ENCODE results near the gene DCAF15.

DCAF15 gene

GRCh38 chr19:13957051-13957450 lies 4.7 kb downstream of the DCAF15 start:
- Histone ChIP-seq H3K9ac (ENCODE audit: low read length in 5 of 5) (no peak overlapping the region), H3K27ac (ENCODE audit: low read depth, low read length) (no peak overlapping the region), H3K36me3 (ENCODE audit: control insufficient read depth in 5 of 5, insufficient read depth in 5 of 5, low read length in 5 of 5) (peaks cover 0 to 74% (median 59%) of the 10 kb centered on the region in 5 donors)

DNA sequence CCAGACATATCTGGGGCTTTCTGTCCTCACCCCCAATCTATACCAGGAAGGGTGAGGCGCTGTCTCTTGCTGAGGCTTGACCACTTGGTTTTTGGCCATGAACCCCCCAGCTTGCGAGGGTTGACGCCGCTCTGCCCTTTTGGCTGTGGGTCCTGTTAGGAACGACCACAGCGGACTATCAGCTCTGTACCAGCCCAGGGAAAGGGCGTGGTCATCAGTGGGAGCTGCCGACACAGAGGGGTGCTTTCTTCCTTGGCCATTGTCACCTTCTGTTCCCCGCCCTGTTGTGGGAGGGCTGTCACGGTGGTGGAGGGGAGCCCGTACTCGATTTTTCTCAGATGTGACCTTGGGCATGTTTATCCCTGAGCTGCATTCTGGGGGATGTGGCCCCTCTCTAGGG lies 5.7 kb downstream of the DCAF15 start:
- H3K9ac ChIP-seq (ENCODE audit: low read length in 5 of 5): no peak overlapping the region
- H3K9me3 ChIP-seq (ENCODE audit: control insufficient read depth in 5 of 5, low read length in 5 of 5): no peaks in the 10 kb centered on the region
- H3K27ac ChIP-seq (ENCODE audit: low read depth, low read length): no peak overlapping the region
- peaks cover 0 to 76% (median 59%) of the 10 kb centered on the region in 5 donors for H3K36me3 ChIP-seq (ENCODE audit: control insufficient read depth in 5 of 5, insufficient read depth in 5 of 5, low read length in 5 of 5)
- H3K27me3 ChIP-seq (ENCODE audit: control insufficient read depth in 5 of 5, insufficient read depth in 4 of 5, low read length in 5 of 5): no peaks in the 10 kb centered on the region
- no peak overlapping the region for H3K4me3 ChIP-seq (ENCODE audit: low read depth in 1 of 5, low read length in 5 of 5)
- H3K4me1 ChIP-seq (ENCODE audit: control insufficient read depth in 5 of 5, insufficient read depth in 5 of 5, low read length in 5 of 5): peaks cover 6 to 13% (median 13%) of the 10 kb centered on the region in 5 donors

More at GRCh38 chr19:13957051-13957450, 4.7 kb downstream of the DCAF15 start:
- H3K4me3 ChIP-seq (ENCODE audit: low read depth in 1 of 5, low read length in 5 of 5): no peak overlapping the region
- H3K4me1 ChIP-seq (ENCODE audit: control insufficient read depth in 5 of 5, insufficient read depth in 5 of 5, low read length in 5 of 5): peaks cover 7 to 16% (median 13%) of the 10 kb centered on the region in 5 donors
- H3K9me3 ChIP-seq (ENCODE audit: control insufficient read depth in 5 of 5, low read length in 5 of 5): no peaks in the 10 kb centered on the region
- no peaks in the 10 kb centered on the region for H3K27me3 ChIP-seq (ENCODE audit: control insufficient read depth in 5 of 5, insufficient read depth in 4 of 5, low read length in 5 of 5)

DNA sequence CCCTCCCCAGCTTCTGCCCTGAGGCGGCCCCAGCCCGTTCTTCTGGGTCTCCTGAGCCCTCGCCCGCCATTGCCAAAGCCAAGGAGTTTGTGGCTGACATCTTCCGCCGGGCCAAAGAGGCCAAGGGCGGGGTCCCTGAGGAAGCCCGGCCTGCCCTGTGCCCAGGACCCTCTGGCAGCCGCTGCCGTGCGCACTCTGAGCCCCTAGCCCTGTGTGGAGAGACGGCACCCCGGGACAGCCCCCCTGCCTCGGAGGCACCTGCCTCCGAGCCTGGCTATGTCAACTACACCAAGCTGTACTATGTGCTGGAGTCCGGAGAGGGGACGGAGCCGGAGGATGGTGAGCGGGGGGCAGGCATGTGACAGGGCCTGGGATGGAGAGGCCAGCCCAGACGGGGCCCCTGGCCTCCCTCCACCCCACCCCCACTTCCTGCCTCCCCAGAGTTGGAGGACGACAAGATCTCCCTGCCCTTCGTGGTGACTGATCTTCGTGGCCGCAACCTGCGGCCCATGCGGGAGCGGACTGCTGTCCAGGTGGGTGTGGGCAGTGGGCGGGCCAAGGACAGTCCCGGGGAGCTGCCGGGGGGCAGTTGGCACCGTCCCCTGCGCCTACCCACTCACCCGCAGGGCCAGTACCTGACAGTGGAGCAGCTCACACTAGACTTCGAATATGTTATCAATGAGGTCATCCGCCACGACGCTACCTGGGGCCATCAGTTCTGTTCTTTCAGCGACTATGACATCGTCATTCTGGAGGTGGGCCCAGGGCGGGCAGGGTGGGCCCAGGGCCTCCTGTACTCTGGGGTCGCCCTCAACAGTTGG lies 7.0 kb downstream of the DCAF15 start:
- Histone ChIP-seq H3K4me3 (ENCODE audit: low read depth in 1 of 5, low read length in 5 of 5) (no peak overlapping the region), H3K9ac (ENCODE audit: low read length in 5 of 5) (no peak overlapping the region), H3K9me3 (ENCODE audit: control insufficient read depth in 5 of 5, low read length in 5 of 5) (no peaks in the 10 kb centered on the region), H3K27me3 (ENCODE audit: control insufficient read depth in 5 of 5, insufficient read depth in 4 of 5, low read length in 5 of 5) (no peaks in the 10 kb centered on the region), H3K36me3 (ENCODE audit: control insufficient read depth in 5 of 5, insufficient read depth in 5 of 5, low read length in 5 of 5) (peaks cover 0 to 81% (median 59%) of the 10 kb centered on the region in 5 donors), H3K27ac (ENCODE audit: low read depth, low read length) (no peak overlapping the region), H3K4me1 (ENCODE audit: control insufficient read depth in 5 of 5, insufficient read depth in 5 of 5, low read length in 5 of 5) (peaks cover 0 to 4% (median 0%) of the 10 kb centered on the region in 5 donors)

- Histone ChIP-seq H3K36me3 (ENCODE audit: control insufficient read depth in 5 of 5, insufficient read depth in 5 of 5, low read length in 5 of 5) (peaks cover 0 to 82% (median 63%) of the 10 kb centered on the region in 5 donors), H3K9ac (ENCODE audit: low read length in 5 of 5) (no peak overlapping the region), H3K4me1 (ENCODE audit: control insufficient read depth in 5 of 5, insufficient read depth in 5 of 5, low read length in 5 of 5) (peaks cover 0 to 4% (median 0%) of the 10 kb centered on the region in 5 donors), H3K9me3 (ENCODE audit: control insufficient read depth in 5 of 5, low read length in 5 of 5) (no peaks in the 10 kb centered on the region), H3K27ac (ENCODE audit: low read depth, low read length) (no peak overlapping the region), H3K27me3 (ENCODE audit: control insufficient read depth in 5 of 5, insufficient read depth in 4 of 5, low read length in 5 of 5) (no peaks in the 10 kb centered on the region), H3K4me3 (ENCODE audit: low read depth in 1 of 5, low read length in 5 of 5) (no peak overlapping the region)
These were observed 7.9 kb downstream of the DCAF15 start for GRCh38 chr19:13959962-13960862.

DNA sequence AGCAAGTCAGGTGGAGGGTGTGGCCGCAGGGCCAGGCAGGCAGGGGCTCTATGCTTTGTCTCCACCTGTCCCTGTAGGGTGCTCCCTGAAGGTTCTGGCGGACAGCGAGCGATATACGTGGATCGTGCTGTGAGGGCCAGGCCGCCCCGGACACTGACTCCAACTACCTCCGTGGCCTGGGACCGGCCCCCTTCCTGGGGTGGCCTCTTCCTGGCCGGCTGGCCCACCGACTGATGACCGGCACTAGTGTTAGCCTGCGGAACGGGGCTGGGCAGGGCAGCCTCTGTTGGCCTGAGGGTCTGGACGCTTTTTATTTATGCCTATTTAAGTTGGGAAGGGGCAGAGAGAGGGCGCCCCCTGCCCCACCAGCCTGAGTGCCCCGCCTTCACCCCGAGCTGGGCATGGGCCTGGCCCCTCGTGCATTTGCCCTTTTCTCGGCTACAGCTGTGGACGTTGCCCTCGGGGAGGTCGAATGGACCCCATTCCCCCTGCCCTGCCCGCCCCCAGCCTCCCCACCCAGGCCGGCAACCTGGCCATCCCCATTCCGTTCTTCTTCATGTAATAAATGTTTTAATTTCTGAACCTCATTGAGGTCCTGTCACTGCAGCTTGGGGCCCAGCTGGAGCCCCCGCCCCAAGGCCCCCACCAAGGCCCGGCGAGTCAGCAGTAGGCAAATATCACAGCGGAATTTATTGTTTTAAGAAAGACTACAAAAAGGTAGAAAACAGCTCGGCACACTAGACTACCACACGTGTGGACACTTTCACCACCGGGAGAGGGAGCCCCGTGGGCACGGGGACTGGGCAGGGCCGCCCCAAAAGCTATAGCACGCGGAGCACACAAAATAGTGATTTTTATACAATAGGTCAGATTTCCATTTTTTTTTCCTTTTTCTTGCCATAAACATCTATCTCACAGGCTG lies 8.8 kb downstream of the DCAF15 start:
- H3K27ac ChIP-seq (ENCODE audit: low read depth, low read length): no peak overlapping the region
- H3K27me3 ChIP-seq (ENCODE audit: control insufficient read depth in 5 of 5, insufficient read depth in 4 of 5, low read length in 5 of 5): no peaks in the 10 kb centered on the region
- H3K4me3 ChIP-seq (ENCODE audit: low read depth in 1 of 5, low read length in 5 of 5): no peak overlapping the region
- no peak overlapping the region for H3K9ac ChIP-seq (ENCODE audit: low read length in 5 of 5)
- peaks cover 0 to 82% (median 63%) of the 10 kb centered on the region in 5 donors for H3K36me3 ChIP-seq (ENCODE audit: control insufficient read depth in 5 of 5, insufficient read depth in 5 of 5, low read length in 5 of 5)
- H3K4me1 ChIP-seq (ENCODE audit: control insufficient read depth in 5 of 5, insufficient read depth in 5 of 5, low read length in 5 of 5): peaks cover 0 to 4% (median 0%) of the 10 kb centered on the region in 5 donors
- no peaks in the 10 kb centered on the region for H3K9me3 ChIP-seq (ENCODE audit: control insufficient read depth in 5 of 5, low read length in 5 of 5)

DNA sequence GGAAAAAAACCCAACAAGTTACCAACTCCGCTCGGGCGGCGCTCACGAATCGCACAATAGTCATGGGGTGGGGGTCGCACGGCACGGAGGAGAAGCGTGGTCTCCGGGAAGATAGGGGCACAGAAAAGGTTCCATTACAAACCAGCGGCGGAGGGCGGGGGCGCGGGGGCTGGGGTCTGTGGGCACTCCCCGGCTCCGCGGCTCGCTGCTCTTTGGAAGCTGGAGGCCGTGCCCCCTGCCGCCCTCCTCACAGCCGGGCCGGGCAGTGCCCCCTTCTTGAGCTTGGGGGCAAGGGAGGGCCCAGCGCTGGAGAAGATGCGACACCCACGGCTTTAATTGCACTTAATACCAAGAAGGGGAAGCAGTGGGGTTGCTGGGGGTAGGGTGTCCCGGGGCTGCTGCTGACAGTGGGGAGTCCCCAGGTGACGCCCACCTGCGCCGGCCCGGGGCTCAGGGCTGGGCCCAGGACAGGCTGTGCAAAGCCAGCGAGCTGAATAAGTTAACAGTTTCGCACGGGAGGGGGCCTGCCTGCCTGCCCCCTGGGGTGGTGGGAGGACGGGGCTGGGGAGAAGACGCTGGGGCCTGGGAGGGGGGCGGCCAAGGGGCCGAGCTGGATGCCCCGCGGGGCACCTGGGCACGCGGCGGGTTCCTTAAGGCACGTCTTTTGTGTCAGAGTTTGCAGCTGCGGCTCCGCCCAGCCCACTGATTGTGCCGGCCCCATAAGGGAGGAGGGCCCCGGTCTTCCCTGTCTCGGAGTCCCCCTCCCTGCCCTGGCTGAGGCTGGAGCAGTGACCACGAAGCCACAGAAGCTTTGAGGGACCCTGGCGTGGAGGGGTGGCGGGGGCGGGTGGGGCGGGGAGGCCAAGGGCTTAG lies 9.8 kb downstream of the DCAF15 start:
- H3K9me3 ChIP-seq (ENCODE audit: control insufficient read depth in 5 of 5, low read length in 5 of 5): no peaks in the 10 kb centered on the region
- no peak overlapping the region for H3K4me3 ChIP-seq (ENCODE audit: low read depth in 1 of 5, low read length in 5 of 5)
- H3K9ac ChIP-seq (ENCODE audit: low read length in 5 of 5): no peak overlapping the region
- no peak overlapping the region for H3K27ac ChIP-seq (ENCODE audit: low read depth, low read length)
- peaks cover 0 to 82% (median 63%) of the 10 kb centered on the region in 5 donors for H3K36me3 ChIP-seq (ENCODE audit: control insufficient read depth in 5 of 5, insufficient read depth in 5 of 5, low read length in 5 of 5)
- no peaks in the 10 kb centered on the region for H3K27me3 ChIP-seq (ENCODE audit: control insufficient read depth in 5 of 5, insufficient read depth in 4 of 5, low read length in 5 of 5)
- peaks cover 0 to 4% (median 0%) of the 10 kb centered on the region in 5 donors for H3K4me1 ChIP-seq (ENCODE audit: control insufficient read depth in 5 of 5, insufficient read depth in 5 of 5, low read length in 5 of 5)

GRCh38 chr19:13962699-13963602 lies 10.6 kb downstream of the DCAF15 start:
- H3K36me3 ChIP-seq (ENCODE audit: control insufficient read depth in 5 of 5, insufficient read depth in 5 of 5, low read length in 5 of 5): peaks cover 0 to 82% (median 63%) of the 10 kb centered on the region in 5 donors
- no peaks in the 10 kb centered on the region for H3K9me3 ChIP-seq (ENCODE audit: control insufficient read depth in 5 of 5, low read length in 5 of 5)
- no peak overlapping the region for H3K27ac ChIP-seq (ENCODE audit: low read depth, low read length)
- no peak overlapping the region for H3K9ac ChIP-seq (ENCODE audit: low read length in 5 of 5)
- H3K4me3 ChIP-seq (ENCODE audit: low read depth in 1 of 5, low read length in 5 of 5): no peak overlapping the region
- H3K4me1 ChIP-seq (ENCODE audit: control insufficient read depth in 5 of 5, insufficient read depth in 5 of 5, low read length in 5 of 5): peaks cover 0 to 4% (median 0%) of the 10 kb centered on the region in 5 donors
- H3K27me3 ChIP-seq (ENCODE audit: control insufficient read depth in 5 of 5, insufficient read depth in 4 of 5, low read length in 5 of 5): no peaks in the 10 kb centered on the region

DNA sequence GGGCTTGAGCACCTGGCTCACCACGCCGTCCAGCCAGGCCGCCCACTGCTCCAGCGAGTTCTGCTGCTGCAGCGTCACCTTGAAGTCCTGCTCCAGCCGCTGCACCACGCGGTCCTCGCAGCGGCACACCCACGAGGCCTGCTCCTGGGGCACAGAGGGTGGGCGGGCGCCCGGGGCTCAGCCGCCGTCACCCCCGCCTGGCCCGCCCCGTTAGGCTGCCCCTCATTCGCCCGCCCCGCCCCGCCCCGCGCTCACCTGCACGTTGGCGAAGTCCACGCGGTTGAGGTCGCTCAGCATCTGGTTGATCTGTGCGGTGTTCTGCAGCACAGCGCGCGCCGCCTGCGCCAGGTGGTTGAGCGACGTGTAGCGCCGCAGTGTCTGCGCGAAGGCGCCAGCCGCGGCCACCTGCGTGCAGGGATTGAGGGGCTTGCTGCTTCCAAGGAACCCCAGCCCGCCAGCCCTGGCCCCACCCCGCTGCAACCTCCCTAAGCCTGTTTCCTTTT lies 11.3 kb downstream of the DCAF15 start:
- Histone ChIP-seq H3K4me1 (ENCODE audit: control insufficient read depth in 5 of 5, insufficient read depth in 5 of 5, low read length in 5 of 5) (peaks cover 0 to 4% (median 0%) of the 10 kb centered on the region in 5 donors), H3K27me3 (ENCODE audit: control insufficient read depth in 5 of 5, insufficient read depth in 4 of 5, low read length in 5 of 5) (no peaks in the 10 kb centered on the region), H3K27ac (ENCODE audit: low read depth, low read length) (no peak overlapping the region), H3K36me3 (ENCODE audit: control insufficient read depth in 5 of 5, insufficient read depth in 5 of 5, low read length in 5 of 5) (peaks cover 0 to 82% (median 64%) of the 10 kb centered on the region in 5 donors), H3K9ac (ENCODE audit: low read length in 5 of 5) (no peak overlapping the region), H3K4me3 (ENCODE audit: low read depth in 1 of 5, low read length in 5 of 5) (no peak overlapping the region), H3K9me3 (ENCODE audit: control insufficient read depth in 5 of 5, low read length in 5 of 5) (no peaks in the 10 kb centered on the region)

Data from subcutaneous abdominal adipose tissue (tissue), 5 donors.